Stromal cell of bone marrow (primary cell): Measurements from ENCODE around the gene SEC14L3.
"Not testable (repeated sequence)": the region's sequence is repeated elsewhere in the genome, so short reads cannot be mapped to it uniquely, and the experiment has no call there.

Source experiments
- DNase-seq: peaks from one replicate; pipeline ENCODE4 v3.0.0-alpha.2; 2012; ENCODE audit warnings: low read depth

SEC14L3 gene

DNA sequence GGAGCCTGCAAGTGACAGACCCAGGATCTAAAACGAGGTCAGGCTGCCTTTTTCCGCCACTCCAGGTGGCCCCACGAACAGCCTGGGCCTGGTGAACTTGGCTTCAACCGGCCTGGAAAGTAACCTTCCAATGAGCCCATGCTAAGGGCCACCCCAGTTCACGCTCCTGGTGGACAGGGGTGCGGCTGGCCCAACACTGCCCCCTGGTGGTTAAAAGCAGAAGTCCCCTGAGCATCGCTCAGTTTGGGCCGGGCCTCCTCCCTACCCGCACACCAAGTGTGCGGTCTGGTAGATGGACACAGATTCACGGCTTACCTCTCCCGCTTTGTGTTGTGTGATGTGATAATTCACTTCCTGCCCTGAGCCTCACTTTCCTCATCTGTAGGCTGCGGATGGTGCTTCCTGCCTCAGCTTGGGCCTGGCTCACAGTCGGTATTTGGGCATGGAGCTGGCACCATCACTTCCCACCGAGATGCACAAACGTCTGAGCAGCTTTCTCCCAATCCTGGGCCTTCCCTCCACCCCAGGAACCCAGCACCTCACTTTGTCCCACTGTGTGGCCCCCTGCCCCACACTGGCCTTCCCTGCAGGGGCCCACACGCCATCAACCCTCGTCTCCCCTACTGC lies 13.7 kb upstream of the SEC14L3 start:
- DNase-seq, result peak; percentile 15

DNA sequence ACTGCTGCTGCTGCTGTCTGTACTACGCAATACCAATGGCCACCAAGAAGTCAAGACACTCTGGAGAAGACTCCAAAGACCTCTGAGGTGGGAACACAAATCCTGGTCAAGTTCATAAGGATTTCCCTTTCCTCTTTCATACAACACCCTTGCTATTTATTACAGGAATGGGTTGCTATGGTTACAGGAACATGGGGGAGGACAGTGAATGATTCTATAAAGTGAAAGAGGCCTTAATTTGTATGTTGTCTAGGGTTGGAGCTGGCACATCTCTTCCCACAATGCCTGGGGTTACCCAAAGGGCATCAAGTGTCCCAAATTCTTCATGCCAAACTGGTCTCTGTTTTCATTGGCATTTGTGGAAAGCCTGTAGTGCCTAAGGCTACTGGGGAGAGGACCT lies 11.4 kb upstream of the SEC14L3 start:
- DNase-seq, result no peak

DNA sequence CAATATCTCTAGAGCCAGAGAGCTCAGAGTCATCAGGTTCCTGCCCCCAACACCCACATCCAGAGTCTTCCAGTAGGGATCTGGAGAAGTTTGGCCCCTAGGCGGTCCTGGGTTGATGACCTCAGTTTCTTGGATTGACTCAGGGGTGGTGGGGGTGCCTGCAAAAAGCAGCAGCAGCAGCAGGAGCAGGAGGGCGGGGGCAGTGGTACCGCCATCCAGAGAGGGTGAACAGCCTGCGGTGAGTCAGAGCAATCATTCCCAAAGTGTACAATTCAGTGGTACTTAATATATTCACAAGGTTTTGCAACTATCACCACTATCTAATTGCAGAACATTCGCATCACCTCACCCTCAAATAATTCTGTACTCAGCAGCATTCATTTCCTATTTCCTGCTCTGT lies 9.9 kb upstream of the SEC14L3 start:
- DNase-seq, result peak; percentile 9

DNA sequence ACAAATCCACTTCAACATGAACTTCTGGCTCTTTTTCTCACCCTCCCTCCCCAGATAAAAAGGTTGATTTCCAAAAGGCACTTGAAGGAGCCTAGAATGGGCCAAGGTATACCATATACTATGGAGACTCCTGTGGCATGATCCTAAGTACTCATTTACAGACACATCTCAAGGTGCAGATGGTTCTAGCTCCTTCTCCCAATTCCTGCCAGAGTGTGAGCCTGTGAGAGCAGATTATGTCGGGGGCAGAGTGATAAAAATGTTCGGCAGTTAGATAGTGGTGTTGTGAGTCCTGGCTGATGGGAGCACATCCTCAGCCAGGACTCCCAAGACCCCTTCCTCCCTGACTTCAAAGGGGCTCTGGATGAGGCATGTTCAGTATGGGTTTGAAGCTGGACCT lies 8.2 kb upstream of the SEC14L3 start:
- no peak for DNase-seq

DNA sequence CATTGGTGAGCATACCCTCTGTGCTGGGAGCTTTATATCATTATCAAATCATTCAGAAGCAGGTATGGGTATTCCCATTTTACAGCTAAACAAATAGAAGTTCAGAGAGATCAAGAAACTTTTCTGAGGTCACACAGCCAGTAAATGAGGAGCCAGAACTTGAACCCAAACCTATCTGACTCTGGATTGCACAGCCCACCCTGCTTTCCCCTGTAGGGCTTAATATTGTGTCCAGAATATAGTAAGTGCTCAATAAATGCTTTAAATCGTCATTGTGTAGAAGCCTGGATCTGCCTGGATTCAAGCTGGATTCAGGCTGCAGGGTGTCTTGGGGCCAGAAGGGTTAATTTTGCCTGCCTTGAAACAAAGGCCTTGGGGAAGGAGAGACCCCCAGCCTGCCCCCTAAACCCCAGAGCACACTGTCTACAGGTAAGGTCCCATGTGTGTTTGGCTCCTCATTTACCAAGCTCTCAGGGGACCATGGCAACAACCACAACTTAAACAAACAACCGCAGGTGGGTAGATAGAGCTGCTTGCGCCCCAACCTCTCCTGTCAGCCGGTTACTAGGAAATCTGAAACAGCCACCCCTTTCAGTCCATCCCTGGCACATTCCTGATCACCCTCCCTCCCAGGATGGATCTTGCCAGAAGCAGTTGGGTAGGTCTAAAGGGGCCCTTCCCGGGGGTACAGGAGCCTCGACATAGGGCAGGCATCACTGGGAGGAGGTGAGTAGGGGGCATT lies 3.0 kb upstream of the SEC14L3 start:
- no peak for DNase-seq

DNA sequence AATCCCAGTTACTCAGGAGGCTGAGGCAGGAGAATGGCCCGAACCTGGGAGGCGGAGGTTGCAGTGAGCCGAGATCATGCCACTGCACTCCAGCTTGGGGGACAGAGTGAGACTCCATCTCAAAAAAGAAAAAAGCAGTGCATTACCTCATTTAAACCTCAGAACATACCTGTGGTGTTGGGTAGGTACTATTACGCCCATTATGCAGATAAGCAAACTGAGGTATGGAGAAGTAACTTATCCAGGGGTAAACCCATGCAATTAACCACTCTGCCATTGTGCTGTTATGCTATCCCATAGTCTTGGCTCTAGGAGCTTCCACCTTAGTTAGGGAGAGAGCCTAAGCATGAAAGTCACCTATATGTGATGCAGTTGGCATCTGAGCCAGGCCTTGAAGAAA lies 2.3 kb upstream of the SEC14L3 start:
- no peak for DNase-seq

DNA sequence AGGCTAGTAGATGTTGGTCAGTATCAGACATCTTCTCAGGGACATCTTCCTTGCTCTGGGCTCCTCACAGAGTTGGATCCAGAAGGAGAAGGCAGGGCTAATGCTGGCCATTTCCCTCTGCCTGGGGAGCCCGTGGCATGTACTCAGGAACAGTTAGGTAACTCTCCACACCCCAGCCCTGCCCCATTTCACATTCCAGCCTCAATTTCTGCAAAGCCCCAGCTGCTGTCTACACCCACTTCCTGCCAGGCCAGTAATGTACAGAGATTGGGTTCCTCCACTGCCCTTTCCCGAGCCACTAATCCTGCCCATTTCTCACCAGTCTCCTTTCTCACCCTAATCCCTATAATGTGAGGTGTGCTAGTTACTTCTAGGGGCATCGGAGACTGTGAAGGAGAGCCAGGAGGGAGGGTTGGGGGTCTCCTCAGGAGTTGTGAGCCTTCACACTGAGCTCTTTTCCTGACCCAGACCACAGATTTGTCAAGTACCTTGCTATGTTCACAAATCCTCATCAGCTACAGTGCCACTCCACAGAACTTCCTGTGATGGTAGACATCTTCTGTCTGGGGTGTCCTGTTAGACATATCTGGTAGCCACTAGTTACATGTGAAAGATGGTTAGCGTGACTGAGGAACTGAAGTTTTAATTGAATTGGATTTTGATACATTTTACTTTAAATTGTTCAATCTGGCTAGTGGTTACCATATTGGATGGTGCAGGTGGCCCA lies 1.3 kb upstream of the SEC14L3 start:
- DNase-seq, result no peak

DNA sequence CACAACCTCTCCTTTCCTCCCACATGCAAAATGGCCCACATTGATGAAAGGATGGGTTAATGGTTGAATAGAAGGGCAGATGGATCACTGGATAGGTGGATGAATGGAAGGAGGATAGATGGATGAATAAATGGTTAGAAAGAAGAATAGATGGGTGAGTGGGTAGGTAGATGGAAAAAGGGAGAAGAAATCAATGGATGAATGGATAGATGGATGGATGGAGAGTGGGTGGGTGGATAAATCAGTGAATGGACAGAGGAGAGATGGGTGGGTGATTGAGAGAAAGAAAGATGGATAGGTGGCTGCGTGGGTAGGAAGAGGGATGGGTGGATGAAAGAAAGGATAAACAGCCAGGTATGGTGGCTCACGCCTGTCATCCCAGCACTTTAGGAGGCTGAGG lies 1.2 kb downstream of the SEC14L3 start:
- DNase-seq, result no peak

DNA sequence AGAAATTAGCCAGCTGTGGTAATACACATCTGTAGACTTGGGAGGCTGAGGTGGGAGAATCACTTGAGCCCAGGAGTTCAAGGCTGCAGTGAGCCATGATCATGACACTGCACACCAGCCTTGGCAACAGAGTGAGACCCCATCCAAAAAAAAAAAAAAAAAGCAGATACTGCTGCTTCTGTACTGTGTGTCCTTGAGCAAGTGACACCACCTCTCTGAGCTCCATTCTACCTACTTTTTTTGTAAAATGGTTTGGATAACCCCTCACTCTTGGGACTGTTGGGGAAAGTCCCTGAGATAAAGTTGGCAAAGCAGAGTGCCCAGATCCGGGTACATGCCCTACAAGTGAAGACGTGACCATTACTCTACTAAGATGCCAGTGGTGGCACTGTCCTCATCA lies 2.7 kb downstream of the SEC14L3 start:
- no peak for DNase-seq

DNA sequence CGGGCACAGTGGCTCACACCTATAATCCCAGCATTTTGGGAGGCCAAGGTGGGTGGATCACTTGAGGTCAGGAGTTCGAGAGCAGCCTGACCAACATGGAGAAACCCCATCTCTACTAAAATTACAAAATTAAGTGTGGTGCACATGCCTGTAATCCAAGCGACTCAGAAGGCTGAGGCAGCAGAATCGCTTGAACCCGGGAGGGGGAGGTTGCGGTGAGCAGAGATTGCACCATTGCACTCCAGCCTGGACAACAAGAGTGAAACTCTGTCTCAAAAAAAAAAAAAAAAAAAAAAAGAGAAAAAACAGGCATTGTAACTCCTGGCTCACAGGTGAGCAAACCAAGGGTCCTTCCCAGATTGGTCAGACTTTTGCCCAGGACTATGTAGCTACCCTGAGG lies 11.3 kb downstream of the SEC14L3 start:
- DNase-seq, result not testable (repeated sequence)

DNA sequence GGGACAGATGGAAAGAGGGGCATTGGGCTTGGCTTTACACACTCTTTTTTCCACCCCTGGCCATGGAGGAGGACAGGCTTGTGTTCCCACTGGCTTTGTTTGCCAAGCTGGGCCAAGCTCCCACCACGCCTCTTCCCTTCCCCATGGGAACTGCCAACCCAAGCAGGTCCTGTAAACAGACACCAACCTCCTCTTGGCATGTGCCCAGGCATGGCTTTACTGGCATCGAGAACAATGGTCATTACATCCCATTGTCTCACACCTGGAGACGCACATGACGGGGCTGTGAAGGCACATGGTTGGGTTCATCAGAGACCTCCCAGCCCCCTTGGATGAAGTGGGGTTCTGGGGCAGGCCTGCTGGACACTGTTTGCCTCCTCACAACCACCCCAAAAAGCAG lies 11.7 kb downstream of the SEC14L3 start:
- DNase-seq, result no peak

DNA sequence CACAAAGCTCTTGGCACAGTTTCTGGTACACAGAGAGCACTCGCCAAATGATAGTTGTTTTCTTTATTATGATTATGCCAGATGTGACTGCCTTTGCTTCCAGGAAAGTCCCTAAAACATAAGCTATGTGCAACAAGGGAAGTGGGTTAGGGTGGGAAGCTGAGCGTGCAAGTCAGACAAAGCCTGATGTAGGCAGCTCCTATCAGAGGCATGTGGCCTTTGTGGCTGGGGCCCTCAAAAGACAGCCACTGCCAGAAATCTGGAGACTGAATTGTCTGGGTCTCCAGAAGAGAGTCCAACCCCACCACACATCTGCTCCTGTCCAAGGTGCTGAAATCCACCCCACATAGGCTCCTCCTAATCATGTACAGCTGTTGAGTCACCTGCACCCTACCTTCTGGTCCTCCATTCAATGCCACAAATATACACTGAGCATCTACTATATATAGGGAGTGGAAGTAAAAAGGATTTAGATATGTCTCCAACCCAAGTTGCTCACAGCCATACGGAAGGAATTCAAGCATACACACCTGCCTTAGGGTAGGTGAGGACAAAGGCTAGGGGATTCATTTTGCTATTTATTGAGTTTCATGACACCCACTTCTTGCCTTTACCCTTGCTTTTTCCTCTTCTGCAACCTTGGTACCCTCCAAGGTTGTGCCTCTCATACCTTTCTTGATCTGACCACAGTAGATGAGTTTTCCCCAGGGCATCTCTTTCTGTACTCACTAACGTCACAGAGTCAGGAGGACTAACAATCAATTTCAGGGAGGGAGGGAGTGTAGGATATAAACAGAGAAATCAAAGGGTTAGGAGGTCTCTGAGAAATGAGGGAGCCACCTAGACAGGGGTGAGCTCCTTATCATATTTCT lies 12.4 kb downstream of the SEC14L3 start:
- no peak for DNase-seq

DNA sequence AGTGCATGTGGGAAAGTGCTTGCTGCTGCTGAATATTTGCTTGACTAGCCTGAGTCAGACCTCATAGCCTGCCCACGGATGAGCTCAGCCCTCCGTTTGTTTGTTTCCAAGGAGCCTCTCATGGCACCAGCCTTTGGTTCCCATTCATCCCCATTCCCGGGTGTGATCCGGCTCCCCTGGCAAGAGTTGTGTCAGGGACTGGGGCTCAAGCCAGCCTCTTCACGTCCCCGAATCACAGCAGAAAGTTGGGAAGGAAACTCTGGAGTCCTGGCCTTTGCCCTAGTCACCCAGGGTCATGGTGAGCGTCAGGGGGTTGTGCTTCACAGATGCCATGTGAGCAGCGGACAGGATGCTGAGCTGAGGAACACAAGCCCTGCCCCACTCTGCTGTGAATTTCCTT lies 13.8 kb downstream of the SEC14L3 start:
- peak; percentile 37 for DNase-seq

DNA sequence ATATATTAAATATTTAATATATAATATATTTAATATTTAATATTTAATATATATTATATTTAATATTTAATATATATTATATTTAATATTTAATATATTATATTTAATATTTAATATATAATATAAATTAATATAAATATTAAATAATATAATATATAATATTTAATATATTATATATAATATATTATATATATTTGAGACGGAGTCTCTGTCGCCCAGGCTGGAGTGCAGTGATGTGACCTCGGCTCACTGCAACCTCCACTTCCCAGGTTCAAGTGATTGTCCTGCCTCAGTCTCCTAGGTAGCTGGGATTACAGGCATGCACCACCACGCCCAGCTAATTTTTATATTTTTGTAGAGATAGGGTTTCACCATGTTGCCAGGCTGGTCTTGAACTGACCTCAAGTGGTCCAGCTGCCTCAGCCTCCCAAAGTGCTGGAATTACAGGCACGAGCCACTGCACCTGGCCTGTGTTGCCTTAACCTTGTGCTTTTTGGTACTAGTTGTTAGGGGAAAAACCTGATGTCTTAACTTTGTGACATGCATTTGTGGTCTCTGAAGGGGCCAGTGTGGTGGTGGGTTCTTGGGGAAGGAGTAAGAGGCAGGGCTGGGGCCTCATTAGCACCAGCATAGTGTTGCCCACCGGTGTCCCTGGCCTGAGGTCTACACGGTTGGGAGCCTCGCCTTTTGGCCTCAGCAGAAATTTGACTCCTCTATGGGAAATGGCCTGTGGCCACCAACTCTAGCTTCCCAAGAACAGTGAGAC lies 16.6 kb downstream of the SEC14L3 start:
- no peak for DNase-seq

DNA sequence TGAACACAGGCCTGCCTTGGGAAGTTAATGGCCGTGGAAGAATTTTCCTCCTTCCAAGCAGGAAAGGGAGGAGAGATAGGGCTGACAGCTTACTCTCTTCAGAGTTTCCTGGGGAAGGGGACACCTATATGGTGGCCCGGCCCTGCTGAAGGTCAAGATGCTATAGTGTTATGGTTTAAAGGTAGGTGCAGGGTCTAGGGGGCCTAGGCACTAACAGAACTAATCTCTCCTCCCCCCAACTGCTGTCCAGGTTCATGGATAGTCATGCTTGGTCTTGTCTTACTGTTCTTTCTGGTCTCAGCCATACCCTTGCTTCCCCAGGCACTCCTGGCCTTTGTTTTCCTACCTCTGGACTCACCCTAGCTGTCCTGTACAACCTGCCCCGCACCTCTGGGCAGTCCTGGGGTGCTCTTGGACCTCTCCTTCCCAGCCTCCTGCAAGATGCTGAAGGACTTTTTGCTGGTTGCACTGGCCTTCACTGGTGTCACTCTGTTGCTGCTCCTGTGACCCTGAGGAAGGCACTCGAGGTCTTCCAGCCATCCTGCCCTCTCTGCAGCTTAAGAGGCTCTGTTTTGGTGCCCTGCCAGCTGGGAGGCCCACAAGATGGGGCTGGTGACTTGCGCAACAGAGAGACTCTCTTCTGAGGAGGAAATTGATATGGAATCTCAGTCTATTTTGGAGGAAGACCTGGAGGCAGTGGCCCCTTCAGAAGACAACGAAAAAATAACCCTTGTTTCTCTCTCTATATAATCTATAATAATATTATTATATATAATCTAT lies 17.9 kb downstream of the SEC14L3 start:
- no peak for DNase-seq

DNA sequence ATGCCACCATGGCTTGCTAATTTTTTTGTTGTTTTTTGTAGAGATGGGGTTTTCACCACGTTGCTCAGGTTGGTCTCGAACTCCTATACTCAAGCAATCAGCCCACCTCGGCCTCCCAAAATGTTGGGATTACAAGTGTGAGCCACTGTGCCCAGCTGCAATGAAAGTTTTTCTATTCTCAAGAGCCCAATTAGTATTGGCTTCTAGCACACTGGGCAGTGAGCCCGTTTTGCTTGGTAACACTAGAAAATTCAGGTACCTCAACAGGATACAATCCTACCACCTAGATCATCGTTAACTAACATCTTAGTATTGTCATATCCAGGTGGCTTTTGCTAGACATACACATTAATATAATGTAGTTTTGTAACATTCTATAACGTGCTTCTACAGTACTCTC lies 19.0 kb downstream of the SEC14L3 start:
- no peak for DNase-seq

DNA sequence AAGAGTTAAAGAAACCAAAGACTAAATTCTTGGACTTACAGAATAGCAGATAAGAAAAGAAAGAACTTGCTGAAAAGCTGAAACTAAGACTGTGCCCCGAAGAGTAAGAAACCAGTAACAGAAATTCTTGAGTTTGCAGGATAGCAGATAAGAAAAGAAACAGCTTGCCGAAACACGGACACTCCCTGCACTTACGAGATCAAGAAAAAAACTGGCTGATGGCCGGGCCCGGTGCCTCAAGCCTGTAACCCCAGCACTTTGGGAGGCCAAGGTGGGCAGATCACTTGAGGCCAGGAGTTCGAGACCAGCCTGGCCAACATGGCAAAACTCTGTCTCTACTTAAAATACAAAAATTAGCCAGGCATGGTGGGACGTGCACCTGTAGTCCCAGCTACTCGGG lies 20.3 kb downstream of the SEC14L3 start:
- not testable (repeated sequence) for DNase-seq

DNA sequence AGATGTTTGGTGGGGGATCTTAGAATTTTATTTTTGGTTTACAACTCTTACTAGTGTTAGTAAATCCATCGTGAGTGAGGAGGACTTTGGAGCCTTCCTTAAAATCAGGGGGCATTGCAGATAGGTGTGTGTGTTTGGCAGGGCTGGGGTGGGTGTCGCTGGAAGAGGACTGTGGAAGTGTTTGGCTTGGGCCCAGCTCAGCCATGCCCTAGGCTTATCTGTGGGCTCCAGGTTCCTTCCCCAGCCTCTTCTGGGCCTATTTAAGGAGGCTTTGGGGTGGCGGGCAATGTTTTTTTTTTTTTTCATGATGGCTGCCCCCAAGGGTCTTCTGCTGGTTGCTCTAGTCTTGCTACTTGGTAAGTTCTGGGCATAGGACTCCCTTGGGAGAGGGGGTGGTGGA lies 24.2 kb downstream of the SEC14L3 start:
- no peak for DNase-seq

DNA sequence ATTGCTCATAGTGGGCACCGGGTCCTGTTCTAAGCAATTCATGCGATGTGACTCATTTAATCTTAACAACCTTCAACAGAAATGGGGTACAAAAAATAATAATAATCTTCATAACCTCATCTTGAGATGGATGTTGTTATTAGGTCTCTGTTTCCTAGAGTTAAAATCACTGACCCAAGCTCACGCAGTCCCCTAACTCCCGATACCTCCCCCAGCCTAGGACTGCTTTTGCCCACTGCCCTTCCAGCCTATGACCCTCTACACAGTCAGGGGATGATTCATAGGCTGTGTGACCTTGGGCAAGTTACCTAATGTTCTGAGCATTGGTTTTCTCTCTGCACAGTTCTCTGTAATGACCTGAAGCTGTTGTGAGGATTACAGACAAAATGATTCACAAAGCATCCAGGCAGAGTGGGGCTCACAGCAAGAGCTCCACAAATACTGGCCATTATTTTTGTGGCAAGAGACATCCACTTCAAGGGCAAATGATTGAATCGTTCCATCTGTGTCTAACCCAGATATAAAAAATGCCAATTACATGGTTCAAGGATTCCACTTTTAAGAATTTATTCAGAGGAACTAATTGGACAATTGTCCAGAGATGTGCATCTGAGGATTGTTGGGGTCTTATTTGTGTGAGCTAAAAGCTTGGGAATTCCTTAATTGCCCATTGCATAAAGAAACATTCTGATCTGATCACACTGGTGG lies 26.2 kb downstream of the SEC14L3 start:
- DNase-seq, result no peak
